Body of pancreas (tissue), 4 donors: ENCODE data around the gene NDC1. TPM values are rescaled to one million over a fixed set of nuclear protein-coding genes. Genes with fewer than 3 reads are reported as not detected.

ENCODE experiments used
- ATAC-seq: fragments of 150-250 bp; one replicate; pipeline ENCODE4 v1.9.1; 2016
- DNase-seq, 4 donors: peaks; one replicate each; pipeline ENCODE4 v3.0.0-alpha.2; 2019
- H3K27ac ChIP-seq, 4 donors: fragments of 200-600 bp; sonication (generic); 1 replicate in 3 of 4; 2 replicates in 1 of 4; pipeline versions ENCODE4 v1.5.1 to v1.6.1; 2016 to 2019; ENCODE audit warnings: mild to moderate bottlenecking in 1 of 4, mixed read lengths in 1 of 4, moderate library complexity in 1 of 4
- H3K27me3 ChIP-seq, 2 donors: fragments of 200-600 bp; sonication (generic); one replicate each; pipeline ENCODE4 v1.6.0; 2016; ENCODE audit warnings: mild to moderate bottlenecking in 1 of 2
- H3K36me3 ChIP-seq, 2 donors: fragments of 200-600 bp; sonication (generic); replicated peaks in 1 of 2; 2 replicates each; pipeline ENCODE4 v1.5.1; 2016; ENCODE audit warnings: low read depth in 2 of 2; ENCODE audit not compliant: insufficient read depth in 1 of 2
- H3K4me1 ChIP-seq: fragments of 200-600 bp; sonication (generic); one replicate; pipeline ENCODE4 v1.6.0; 2016
- H3K4me3 ChIP-seq, 2 donors: fragments of 200-600 bp; sonication (generic); 1 replicate in 1 of 2; 2 replicates in 1 of 2; pipeline ENCODE4 v1.5.1; 2016 to 2019
- H3K9me3 ChIP-seq, 3 donors: fragments of 200-600 bp; sonication (generic); 1 replicate in 2 of 3; 2 replicates in 1 of 3; pipeline ENCODE4 v1.5.1; 2016
- POLR2A ChIP-seq, 3 donors: fragments of 450-650 bp; IDR thresholded peaks; one replicate each; pipeline ENCODE4 v1.6.1; 2016; ENCODE audit warnings: antibody characterized with exemption in 3 of 3, mild to moderate bottlenecking in 2 of 3
- WGBS, 2 donors: methylation state at CpG; one replicate each; pipeline ENCODE4 v1.1.5; 2017; 5-methylcytosine and 5-hydroxymethylcytosine counted together
- intact Hi-C: fragments of 100-400 bp; cut with DNase I; formaldehyde crosslinking; loops from one replicate; pipeline ENCODE4 v1.15.1; 2023
- total RNA-seq, 2 donors: library from RNA; depleted of rRNA; stranded (reverse); fragments of >200 nt; gene quantifications; one replicate each; pipeline ENCODE4 v1.1.0, GENCODE V29; 2016
- TF ChIP-seq, protein P1 (sequence below), 7 experiments: fragments of 450-650 bp in 4 of 7; fragments of 200-600 bp in 3 of 7; sonication (generic) in 3 of 7; IDR thresholded peaks; one replicate each; pipeline ENCODE4 v1.5.1; 2016 to 2019; ENCODE audit warnings: antibody characterized with exemption in 7 of 7

NDC1 gene
- total RNA-seq, 2 donors from 2014 or later = 2.3 to 7.3 TPM

DNA sequence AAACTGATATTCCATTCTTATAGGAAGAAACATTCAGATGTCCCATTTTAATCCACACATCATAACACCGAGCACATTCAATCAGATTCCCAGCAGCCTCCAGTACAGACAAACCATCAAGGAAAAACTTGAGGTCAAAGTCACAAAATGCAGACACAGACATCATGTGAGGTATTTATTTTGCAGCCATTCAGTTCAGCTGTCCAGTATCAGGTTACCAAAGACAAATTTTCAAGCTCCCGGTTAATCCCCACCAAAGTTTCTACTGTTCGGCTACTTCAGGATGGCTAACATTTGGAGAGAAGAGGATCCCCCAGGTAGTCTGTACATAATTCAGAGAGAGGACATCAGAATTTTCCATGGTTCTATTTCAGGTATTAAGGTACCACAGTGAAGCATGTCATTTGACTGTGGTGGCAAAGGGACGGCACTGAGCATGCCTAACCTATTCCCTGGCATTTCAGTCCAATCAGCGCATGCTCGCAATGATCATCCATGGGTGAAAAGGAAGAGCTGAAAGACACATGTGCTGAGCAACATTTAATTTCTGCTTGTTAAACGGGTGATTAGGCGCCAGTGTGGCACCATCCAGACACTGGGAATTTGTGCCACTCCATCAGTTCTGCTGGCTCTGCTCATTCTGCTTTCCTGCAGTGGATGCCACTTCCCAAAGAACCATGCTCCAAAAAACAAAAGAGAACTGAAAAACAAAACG is 13.6 kb upstream of the NDC1 start:
- Histone ChIP-seq H3K4me3 (no peak overlapping the region), H3K4me1 (no peaks in the 10 kb centered on the region), H3K27me3 (no peaks in the 10 kb centered on the region), H3K9me3 (no peaks in the 10 kb centered on the region), H3K36me3 (peaks cover 0 to 24% of the 10 kb centered on the region in 2 donors), H3K27ac (no peak overlapping the region)
- DNase-seq = peak in 2 of 4 donors; percentile 17 to 25
- 87 to 90% methylated on average over 9 of the region's 9 CpGs for WGBS, 2 donors
- no peak for TF ChIP-seq POLR2A (IDR thresholded peaks at IDR 0.05)
- TF ChIP-seq, protein P1, sequence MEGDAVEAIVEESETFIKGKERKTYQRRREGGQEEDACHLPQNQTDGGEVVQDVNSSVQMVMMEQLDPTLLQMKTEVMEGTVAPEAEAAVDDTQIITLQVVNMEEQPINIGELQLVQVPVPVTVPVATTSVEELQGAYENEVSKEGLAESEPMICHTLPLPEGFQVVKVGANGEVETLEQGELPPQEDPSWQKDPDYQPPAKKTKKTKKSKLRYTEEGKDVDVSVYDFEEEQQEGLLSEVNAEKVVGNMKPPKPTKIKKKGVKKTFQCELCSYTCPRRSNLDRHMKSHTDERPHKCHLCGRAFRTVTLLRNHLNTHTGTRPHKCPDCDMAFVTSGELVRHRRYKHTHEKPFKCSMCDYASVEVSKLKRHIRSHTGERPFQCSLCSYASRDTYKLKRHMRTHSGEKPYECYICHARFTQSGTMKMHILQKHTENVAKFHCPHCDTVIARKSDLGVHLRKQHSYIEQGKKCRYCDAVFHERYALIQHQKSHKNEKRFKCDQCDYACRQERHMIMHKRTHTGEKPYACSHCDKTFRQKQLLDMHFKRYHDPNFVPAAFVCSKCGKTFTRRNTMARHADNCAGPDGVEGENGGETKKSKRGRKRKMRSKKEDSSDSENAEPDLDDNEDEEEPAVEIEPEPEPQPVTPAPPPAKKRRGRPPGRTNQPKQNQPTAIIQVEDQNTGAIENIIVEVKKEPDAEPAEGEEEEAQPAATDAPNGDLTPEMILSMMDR (IDR thresholded peaks at IDR 0.05) = no peak
- intact Hi-C loops = no loop called here
- ATAC-seq = no peak

DNA sequence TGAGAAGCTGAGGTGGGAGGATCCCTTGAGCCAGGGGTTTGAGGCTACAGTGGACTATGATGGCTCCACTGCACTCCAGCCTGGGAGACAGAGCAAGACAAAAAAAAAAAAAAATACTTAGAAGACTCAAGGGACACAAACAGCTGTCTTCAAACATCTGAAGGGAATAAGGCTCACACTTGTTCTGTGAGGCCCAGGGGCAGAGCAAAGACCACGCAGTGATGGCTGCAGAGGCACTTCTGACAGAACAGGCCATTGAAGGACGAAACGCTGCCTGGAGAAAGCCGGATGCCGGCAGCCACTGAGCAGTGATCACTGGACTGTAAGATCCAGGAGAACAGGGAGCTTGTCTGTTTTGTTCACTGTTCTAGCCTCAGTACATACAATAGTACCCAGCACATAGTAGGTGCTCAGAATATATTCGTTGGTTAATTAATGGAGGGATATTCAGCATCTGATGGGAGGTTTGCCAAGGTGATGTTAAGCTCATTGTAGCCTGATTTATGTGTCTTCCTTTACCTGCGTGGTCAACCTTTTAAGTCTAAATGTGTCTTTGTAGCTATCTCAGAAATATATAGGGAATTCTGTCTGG is 12.1 kb upstream of the NDC1 start:
- DNase-seq = no peak
- Histone ChIP-seq H3K27me3 (no peaks in the 10 kb centered on the region), H3K4me1 (no peaks in the 10 kb centered on the region), H3K4me3 (no peak overlapping the region), H3K27ac (no peak overlapping the region), H3K9me3 (no peaks in the 10 kb centered on the region), H3K36me3 (peaks cover 0 to 17% of the 10 kb centered on the region in 2 donors)
- intact Hi-C loops = no loop called here
- ATAC-seq = no peak
- 83 to 84% methylated on average over 7 of the region's 7 CpGs for WGBS, 2 donors
- TF ChIP-seq POLR2A (IDR thresholded peaks at IDR 0.05) = no peak
- TF ChIP-seq, protein P1 (IDR thresholded peaks at IDR 0.05) = no peak

DNA sequence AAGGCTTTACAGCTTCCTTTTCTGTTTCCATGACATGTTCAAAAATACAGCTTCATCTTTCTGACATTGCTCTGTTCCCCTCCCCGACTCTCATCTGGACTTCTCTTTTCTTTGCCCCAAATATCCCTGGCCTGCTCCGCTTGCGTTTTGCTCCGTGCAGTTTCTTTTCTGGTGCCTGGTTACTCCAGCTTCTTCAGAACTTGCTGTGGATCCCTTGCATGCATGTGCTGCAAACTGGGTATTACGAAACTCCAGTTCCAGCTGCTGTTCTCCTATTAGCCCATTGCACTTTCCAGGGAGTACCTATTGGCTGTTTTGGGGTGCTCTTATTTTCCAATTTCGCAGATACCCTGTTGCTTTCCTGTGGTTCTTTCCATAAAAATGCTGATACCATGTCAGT is 9.9 kb upstream of the NDC1 start:
- 75 to 87% methylated on average over 6 of the region's 6 CpGs for WGBS, 2 donors
- ATAC-seq = no peak

DNA sequence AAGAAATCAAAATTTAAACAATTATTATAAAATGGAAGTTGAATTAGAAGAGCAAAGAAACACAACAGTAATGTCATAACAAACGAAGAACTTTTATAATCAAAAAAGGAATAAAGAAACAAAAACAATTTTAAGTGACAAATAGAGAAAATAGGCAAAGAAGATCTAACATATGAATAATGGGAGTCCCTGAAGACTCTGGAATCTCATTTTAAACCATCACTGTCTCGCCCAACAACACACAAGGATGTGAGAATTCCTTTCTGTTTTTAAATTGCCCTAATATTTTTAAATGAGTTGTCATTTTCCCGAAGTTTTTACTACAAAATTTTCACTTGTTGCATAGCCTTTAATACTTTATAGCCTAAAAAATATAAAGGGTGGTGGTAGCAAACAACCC is 4.3 kb upstream of the NDC1 start:
- no peaks in the 10 kb centered on the region for H3K9me3 ChIP-seq
- no peak for DNase-seq
- no peak for TF ChIP-seq POLR2A (IDR thresholded peaks at IDR 0.05)
- TF ChIP-seq, protein P1 (IDR thresholded peaks at IDR 0.05) = no peak
- H3K27ac ChIP-seq = no peak overlapping the region
- 74 to 79% methylated on average over 3 of the region's 3 CpGs for WGBS, 2 donors
- H3K4me3 ChIP-seq = no peak overlapping the region
- H3K4me1 ChIP-seq = peaks cover under 1% of the 10 kb centered on the region
- ATAC-seq = no peak
- intact Hi-C loops = loop anchor here (10.0 kb wide), 1 partner anchor 212 kb away; the partner anchor contains the start of genes TCEANC2 and TMEM59
- no peaks in the 10 kb centered on the region for H3K36me3 ChIP-seq
- no peaks in the 10 kb centered on the region for H3K27me3 ChIP-seq

More for the DNA sequence above, 9.9 kb upstream of the NDC1 start:
- Histone ChIP-seq H3K9me3 (no peaks in the 10 kb centered on the region), H3K36me3 (peaks cover 0 to 5% of the 10 kb centered on the region in 2 donors), H3K27ac (no peak overlapping the region), H3K27me3 (no peaks in the 10 kb centered on the region), H3K4me1 (no peaks in the 10 kb centered on the region), H3K4me3 (no peak overlapping the region)
- intact Hi-C loops = loop anchor here (10.0 kb wide), 1 partner anchor 207 kb away; the partner anchor contains the start of genes TCEANC2 and TMEM59
- no peak for DNase-seq
- TF ChIP-seq POLR2A (IDR thresholded peaks at IDR 0.05) = no peak
- TF ChIP-seq, protein P1 (IDR thresholded peaks at IDR 0.05) = no peak
